Measurements from ENCODE around the gene KLHL29. TPM values are rescaled to one million over a fixed set of nuclear protein-coding genes. Genes with fewer than 3 reads are reported as not detected.
A peak's percentile ranks its signal among the peaks of the same experiment; 100 is the strongest.

KLHL29 gene
- polyA plus RNA-seq, 1 of the 3 experiments (the other 2 are of a cell fraction) = 4.6 TPM

DNA sequence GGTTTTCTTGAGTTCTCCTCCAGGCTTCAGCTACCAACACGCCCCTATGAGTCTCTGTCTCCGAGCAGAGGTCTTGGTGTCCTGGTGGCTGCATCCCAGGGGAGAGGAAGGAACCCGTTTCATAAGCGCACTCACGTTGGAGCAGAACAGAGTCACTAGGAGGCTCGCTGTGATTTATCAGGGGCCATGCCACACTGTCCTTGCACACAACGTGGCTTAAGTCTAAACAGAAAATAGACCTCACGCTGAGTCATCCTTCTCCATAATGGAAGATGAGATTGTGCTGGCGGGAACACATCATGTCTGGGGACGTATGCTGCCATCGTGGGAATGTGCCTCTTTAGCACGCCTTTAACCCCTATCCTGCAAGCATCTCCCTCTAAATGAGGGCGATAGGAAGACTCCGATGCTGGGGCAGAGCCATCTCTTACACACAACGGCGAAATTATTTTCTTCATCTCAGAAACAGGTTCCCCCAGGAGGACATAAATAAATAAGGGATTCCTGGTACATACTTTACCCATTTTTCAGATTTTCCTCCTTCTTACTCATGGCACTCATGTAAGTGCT is 211.4 kb downstream of the KLHL29 start:
- no peaks in the 10 kb centered on the region for H3K27me3 ChIP-seq (ENCODE audit: insufficient read depth)
- H3K36me3 ChIP-seq (replicated peaks in 1 of 2; ENCODE audit: control insufficient read depth in 1 of 2, insufficient read depth in 2 of 2, low read length in 1 of 2) = no peaks in the 10 kb centered on the region
- H3F3A ChIP-seq (replicated peaks; ENCODE audit: insufficient read depth) = no peaks in the 10 kb centered on the region
- WGBS (ENCODE audit: low lambda C conversion rate) = 90% methylated on average over 16 of the region's 16 CpGs
- H3K4me3 ChIP-seq (ENCODE audit: low read depth in 2 of 2, low read length in 1 of 2) = no peak overlapping the region
- POLR2A ChIA-PET = interaction anchor here (1.0 kb wide), 1 partner anchor 40 kb away, joined by 3 read pairs; no protein-coding TSS in a partner anchor
- H3K9ac ChIP-seq = no peak overlapping the region
- no peak for TF ChIP-seq JUND (IDR thresholded peaks at IDR 0.05)
- TF ChIP-seq NRF1 (IDR thresholded peaks at IDR 0.05; ENCODE audit: low read depth, low read length) = no peak
- TF ChIP-seq NFIC (IDR thresholded peaks at IDR 0.05; ENCODE audit: borderline replicate concordance) = no peak
- no peak for TF ChIP-seq GATA2 (CRISPR knock-in tag; IDR thresholded peaks at IDR 0.05)
- no peak for TF ChIP-seq SIN3A (IDR thresholded peaks at IDR 0.05; ENCODE audit: borderline replicate concordance, low read depth, low read length)
- TF ChIP-seq RCOR1 (IDR thresholded peaks at IDR 0.05; ENCODE audit: low read length) = no peak
- no peak for TF ChIP-seq TCF12 (IDR thresholded peaks at IDR 0.05)
- TF ChIP-seq FOXJ3 (CRISPR knock-in tag; IDR thresholded peaks at IDR 0.05) = no peak
- no peak for TF ChIP-seq GABPA (IDR thresholded peaks at IDR 0.05; ENCODE audit: low read depth)
- TF ChIP-seq, protein P1, sequence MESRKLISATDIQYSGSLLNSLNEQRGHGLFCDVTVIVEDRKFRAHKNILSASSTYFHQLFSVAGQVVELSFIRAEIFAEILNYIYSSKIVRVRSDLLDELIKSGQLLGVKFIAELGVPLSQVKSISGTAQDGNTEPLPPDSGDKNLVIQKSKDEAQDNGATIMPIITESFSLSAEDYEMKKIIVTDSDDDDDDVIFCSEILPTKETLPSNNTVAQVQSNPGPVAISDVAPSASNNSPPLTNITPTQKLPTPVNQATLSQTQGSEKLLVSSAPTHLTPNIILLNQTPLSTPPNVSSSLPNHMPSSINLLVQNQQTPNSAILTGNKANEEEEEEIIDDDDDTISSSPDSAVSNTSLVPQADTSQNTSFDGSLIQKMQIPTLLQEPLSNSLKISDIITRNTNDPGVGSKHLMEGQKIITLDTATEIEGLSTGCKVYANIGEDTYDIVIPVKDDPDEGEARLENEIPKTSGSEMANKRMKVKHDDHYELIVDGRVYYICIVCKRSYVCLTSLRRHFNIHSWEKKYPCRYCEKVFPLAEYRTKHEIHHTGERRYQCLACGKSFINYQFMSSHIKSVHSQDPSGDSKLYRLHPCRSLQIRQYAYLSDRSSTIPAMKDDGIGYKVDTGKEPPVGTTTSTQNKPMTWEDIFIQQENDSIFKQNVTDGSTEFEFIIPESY (IDR thresholded peaks at IDR 0.05; ENCODE audit: borderline replicate concordance, low read depth) = no peak
- TF ChIP-seq FOXM1 (IDR thresholded peaks at IDR 0.05; ENCODE audit: low read depth) = no peak
- no peak for TF ChIP-seq YY1 (IDR thresholded peaks at IDR 0.05; ENCODE audit: low read depth)
- TF ChIP-seq, protein P2, sequence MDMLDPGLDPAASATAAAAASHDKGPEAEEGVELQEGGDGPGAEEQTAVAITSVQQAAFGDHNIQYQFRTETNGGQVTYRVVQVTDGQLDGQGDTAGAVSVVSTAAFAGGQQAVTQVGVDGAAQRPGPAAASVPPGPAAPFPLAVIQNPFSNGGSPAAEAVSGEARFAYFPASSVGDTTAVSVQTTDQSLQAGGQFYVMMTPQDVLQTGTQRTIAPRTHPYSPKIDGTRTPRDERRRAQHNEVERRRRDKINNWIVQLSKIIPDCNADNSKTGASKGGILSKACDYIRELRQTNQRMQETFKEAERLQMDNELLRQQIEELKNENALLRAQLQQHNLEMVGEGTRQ (IDR thresholded peaks at IDR 0.05; ENCODE audit: borderline replicate concordance, low read depth, low read length) = no peak
- TF ChIP-seq, protein P3, sequence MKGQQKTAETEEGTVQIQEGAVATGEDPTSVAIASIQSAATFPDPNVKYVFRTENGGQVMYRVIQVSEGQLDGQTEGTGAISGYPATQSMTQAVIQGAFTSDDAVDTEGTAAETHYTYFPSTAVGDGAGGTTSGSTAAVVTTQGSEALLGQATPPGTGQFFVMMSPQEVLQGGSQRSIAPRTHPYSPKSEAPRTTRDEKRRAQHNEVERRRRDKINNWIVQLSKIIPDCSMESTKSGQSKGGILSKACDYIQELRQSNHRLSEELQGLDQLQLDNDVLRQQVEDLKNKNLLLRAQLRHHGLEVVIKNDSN (IDR thresholded peaks at IDR 0.05; ENCODE audit: borderline replicate concordance, low read depth) = no peak
- no peak for TF ChIP-seq IRF3 (IDR thresholded peaks at IDR 0.05; ENCODE audit: low read depth, low read length)
- TF ChIP-seq, protein P4, sequence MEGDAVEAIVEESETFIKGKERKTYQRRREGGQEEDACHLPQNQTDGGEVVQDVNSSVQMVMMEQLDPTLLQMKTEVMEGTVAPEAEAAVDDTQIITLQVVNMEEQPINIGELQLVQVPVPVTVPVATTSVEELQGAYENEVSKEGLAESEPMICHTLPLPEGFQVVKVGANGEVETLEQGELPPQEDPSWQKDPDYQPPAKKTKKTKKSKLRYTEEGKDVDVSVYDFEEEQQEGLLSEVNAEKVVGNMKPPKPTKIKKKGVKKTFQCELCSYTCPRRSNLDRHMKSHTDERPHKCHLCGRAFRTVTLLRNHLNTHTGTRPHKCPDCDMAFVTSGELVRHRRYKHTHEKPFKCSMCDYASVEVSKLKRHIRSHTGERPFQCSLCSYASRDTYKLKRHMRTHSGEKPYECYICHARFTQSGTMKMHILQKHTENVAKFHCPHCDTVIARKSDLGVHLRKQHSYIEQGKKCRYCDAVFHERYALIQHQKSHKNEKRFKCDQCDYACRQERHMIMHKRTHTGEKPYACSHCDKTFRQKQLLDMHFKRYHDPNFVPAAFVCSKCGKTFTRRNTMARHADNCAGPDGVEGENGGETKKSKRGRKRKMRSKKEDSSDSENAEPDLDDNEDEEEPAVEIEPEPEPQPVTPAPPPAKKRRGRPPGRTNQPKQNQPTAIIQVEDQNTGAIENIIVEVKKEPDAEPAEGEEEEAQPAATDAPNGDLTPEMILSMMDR (IDR thresholded peaks at IDR 0.05) = no peak
- no peak for TF ChIP-seq CHD2 (IDR thresholded peaks at IDR 0.05; ENCODE audit: low read length, partially characterized antibody)
- TF ChIP-seq EZH2phosphoT487 (IDR thresholded peaks at IDR 0.05; ENCODE audit: borderline replicate concordance, low read depth) = no peak
- H3K4me2 ChIP-seq = 0 out of 2 replicates have a peak overlapping the region, but pooled peaks have one; percentile 21
- H2AFZ ChIP-seq (ENCODE audit: low read depth) = no peak overlapping the region
- H3K4me1 ChIP-seq (ENCODE audit: control insufficient read depth in 1 of 2, insufficient read depth in 2 of 2, low read depth in 1 of 2, low read length in 1 of 2) = peaks cover 7 to 42% of the 10 kb centered on the region in 2 experiments; a peak in 3 of 4 replicates
- H4K20me1 ChIP-seq (ENCODE audit: insufficient read depth) = no peaks in the 10 kb centered on the region
- no peaks in the 10 kb centered on the region for H3K9me3 ChIP-seq
- no peak for DNase-seq
- peak overlapping the region in 1 of 2 experiments; percentile 25; a peak in 2 of 4 replicates for H3K27ac ChIP-seq (ENCODE audit: low read depth in 2 of 2, low read length in 1 of 2)
- CTCF ChIA-PET = interaction anchor here (1.1 kb wide), 1 partner anchor 192 kb away, joined by 6 read pairs; no protein-coding TSS in a partner anchor
- no peaks in the 10 kb centered on the region for H3K9me2 ChIP-seq
- no peaks in the 10 kb centered on the region for H3K79me2 ChIP-seq (ENCODE audit: insufficient read depth)

All from SK-N-SH (cell line).